NCI-H2029 (cell line): ENCODE measurements around the gene TTLL13.
A peak's percentile ranks its signal among the peaks of the same experiment; 100 is the strongest.

ENCODE experiments used
- DNase-seq: peaks from one replicate; lab custom pipeline; 2025; lab: John Stamatoyannopoulos, UW

Gene TTLL13

DNA sequence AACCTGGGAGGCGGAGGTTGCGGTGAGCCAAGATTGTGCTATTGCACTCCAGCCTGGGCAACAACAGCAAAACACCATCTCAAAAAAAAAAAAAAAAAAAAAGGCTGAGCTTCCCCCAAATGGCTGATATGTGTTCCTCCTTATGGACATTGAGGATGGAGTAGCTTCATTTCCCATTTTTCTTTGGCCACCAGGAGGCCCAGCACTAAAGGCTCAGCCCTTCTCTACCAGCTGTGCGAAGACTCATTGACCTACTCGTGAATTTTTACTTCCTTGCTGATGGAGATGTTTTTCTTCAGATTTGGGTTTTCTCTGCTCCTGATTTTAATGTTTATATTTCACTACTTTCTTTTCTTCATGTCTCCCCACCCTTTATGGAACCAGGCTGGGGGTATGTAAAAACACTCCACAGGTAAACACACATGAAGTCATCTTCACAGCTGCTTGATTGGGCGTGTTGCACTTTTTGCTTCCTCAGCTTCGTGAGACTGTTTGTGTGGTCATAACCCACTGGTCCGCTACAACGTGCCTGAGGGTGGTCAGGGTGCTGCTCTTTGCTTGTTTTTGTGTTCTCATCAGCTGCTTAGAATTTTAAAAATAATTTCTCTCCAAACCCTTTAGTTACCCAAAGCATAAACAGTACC is 34.7 kb upstream of the TTLL13 start:
- DNase-seq: no peak

DNA sequence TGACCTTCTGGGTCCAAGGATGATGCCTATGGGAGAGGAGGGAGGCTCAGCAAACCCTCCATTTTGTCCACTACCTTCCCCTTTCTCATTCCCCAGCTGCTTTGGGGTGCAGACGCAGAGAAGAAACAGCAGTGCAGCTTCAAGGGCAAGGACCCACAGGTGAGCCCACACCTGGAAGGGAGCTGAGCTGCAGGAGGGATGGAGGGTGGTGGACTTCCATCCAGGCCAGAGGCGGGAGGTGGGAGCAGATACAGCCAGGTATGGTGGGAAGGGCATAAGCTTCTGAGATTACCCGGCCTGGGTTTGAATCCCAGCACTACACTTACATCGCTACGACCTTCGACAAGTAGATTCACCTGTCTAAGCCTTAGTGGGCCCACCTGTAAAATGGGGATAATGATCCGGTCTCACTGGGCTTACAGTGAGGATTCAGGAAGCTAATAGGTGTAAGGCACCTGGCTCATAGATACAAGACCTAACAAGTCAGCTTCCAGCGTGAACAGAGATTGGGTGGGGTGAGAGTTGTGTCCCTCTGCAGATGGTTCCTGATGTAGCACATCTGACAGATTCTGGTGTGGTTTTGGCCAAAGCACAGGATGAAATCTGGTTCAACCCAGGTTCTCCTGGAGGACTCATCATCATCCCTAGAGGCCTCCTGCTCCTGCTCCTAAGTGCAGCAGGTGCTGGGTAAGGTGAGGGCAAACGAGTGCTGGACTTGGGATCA is 31.5 kb upstream of the TTLL13 start:
- no peak for DNase-seq

DNA sequence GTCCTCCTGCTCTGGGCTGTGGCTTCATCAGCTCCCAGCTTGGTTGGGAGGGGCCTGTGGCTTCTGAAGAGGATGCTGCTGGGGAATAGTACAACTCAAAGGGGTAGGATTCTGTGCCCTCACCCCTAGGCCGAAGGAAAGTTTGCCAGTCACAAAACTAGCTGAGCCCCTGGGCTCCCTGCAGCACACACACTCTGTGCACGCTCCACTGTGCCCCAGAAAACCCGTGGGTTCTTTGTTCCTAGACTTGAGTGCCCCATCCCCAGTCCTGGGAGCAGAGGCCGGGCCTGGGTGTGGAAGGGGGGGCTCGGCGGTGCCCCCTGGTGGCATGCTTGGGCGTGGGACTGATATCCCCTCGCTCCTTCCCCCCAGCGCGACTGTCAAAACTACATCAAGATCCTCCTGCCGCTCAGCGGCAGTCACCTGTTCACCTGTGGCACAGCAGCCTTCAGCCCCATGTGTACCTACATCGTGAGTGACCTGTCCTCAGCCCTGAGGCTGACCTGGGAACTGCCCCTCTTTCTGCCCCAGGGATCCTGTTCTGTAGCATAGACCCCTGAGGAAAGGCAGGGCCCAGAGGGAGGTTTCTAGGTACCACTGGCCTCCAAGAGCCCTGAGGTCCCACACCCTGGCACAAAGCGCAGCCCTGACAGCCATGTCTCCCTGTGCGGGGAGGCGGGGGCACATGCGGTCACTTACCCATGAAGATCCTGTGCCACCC is 29.8 kb upstream of the TTLL13 start:
- DNase-seq: no peak

DNA sequence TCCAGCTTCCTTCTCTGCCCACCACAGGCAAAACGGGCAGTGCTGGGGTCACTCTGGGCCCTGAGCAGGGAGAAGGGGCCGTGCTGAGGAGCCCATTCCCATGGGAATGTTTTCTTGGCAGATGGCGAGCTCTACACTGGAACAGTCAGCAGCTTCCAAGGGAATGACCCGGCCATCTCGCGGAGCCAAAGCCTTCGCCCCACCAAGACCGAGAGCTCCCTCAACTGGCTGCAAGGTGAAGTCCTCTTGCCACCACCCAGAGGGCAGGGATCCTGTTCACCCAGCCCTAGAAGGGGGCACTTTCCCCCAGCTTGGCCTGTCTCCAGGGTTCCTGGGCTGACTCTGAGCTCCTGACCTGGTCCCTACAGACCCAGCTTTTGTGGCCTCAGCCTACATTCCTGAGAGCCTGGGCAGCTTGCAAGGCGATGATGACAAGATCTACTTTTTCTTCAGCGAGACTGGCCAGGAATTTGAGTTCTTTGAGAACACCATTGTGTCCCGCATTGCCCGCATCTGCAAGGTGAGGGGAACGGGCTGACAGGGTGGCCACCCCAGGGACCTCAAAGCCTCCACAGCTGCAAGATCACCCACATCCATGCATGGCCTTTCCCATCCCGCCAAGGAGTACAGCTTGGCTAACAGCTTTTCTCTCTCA is 28.0 kb upstream of the TTLL13 start:
- DNase-seq: no peak

DNA sequence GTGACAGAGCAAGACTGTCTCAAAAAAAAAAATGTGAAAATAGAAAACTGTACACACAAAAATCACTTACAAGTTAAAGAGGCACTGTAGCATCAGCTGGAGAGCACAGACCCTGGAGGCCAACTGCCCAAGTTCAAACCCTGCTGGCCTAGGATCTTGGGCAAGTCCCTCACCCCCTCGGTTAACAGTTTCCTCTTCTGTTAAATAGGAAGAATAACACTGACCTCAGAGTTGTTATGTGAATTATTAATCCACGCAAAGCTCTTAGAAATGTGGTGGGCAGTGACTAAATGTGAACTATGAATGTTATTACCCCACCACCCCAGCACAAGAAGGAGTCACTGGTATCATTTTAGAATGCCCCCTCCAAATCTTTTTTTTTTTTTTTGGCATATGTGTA is 26.8 kb upstream of the TTLL13 start:
- DNase-seq: no peak

DNA sequence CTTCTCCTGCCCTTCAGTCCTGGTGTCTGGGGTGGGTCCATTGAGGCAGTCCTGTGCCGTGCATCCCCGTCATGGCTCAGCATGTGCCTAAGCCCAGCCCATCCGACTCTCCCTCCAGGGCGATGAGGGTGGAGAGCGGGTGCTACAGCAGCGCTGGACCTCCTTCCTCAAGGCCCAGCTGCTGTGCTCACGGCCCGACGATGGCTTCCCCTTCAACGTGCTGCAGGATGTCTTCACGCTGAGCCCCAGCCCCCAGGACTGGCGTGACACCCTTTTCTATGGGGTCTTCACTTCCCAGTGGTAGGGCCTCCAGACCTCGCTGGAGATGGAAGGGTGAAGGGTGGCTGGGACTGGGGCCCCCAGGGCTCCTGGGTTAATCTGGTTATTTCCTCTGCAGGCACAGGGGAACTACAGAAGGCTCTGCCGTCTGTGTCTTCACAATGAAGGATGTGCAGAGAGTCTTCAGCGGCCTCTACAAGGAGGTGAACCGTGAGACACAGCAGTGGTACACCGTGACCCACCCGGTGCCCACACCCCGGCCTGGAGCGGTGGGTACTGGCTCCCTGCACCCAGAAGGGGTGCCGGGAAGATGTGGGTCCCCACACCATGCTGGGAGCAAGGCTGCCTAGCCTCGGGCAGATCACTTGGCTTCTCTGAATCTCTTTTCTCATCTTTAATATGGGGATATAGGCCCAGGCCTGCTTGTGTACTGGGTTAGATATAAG is 25.8 kb upstream of the TTLL13 start:
- DNase-seq: no peak

DNA sequence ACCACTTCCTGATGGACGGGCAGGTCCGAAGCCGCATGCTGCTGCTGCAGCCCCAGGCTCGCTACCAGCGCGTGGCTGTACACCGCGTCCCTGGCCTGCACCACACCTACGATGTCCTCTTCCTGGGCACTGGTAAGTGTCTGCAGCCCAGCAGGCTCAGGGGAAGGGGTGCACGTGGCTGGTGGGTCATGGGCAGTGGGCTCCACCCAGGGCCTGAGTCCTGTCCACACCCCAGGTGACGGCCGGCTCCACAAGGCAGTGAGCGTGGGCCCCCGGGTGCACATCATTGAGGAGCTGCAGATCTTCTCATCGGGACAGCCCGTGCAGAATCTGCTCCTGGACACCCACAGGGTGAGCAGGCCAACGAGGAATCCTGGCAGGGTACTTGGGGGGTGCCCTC is 24.3 kb upstream of the TTLL13 start:
- DNase-seq: no peak

DNA sequence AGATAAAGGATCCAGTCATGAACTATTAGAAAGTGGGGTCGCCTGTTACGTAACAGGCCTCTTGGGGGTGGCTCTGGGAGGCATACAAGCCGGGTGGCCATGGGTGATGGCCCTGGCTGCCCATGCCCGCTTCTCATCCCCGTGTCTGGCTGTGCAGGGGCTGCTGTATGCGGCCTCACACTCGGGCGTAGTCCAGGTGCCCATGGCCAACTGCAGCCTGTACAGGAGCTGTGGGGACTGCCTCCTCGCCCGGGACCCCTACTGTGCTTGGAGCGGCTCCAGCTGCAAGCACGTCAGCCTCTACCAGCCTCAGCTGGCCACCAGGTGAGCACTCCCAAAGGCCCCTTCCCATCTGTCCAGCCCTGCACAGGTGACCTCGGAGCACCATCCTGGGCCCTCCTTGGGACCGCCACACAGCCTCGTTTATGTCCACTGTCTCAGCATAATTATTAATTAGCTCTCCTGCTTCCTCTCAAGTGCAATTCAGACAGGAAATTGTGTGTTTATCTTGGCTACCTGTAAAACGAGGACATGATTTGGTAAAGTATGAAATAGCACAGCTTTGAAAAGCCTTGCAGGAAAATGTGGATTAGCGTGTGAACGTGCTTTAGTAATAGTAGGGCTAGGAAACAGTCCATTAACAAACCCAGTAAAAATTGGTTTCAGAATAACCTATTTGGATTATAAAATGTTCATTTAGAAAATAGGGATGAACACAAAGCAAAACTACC is 23.7 kb upstream of the TTLL13 start:
- peak; percentile 28 for DNase-seq

DNA sequence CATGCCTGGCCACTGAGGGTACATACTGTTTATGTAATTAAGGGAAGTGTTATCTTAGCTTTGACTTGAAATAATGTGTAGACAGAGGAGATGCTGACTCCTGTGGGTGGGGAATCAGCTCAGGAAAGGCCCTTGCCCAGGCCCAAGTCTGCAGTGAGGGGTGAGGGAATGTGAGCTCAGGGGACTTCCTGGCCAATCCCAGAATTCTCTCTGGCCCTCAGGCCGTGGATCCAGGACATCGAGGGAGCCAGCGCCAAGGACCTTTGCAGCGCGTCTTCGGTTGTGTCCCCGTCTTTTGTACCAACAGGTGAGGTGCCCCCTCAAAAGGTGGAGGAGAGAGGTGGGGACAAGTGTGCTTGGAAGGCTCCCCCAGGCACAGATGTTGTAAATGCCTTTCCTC is 22.0 kb upstream of the TTLL13 start:
- DNase-seq: no peak

DNA sequence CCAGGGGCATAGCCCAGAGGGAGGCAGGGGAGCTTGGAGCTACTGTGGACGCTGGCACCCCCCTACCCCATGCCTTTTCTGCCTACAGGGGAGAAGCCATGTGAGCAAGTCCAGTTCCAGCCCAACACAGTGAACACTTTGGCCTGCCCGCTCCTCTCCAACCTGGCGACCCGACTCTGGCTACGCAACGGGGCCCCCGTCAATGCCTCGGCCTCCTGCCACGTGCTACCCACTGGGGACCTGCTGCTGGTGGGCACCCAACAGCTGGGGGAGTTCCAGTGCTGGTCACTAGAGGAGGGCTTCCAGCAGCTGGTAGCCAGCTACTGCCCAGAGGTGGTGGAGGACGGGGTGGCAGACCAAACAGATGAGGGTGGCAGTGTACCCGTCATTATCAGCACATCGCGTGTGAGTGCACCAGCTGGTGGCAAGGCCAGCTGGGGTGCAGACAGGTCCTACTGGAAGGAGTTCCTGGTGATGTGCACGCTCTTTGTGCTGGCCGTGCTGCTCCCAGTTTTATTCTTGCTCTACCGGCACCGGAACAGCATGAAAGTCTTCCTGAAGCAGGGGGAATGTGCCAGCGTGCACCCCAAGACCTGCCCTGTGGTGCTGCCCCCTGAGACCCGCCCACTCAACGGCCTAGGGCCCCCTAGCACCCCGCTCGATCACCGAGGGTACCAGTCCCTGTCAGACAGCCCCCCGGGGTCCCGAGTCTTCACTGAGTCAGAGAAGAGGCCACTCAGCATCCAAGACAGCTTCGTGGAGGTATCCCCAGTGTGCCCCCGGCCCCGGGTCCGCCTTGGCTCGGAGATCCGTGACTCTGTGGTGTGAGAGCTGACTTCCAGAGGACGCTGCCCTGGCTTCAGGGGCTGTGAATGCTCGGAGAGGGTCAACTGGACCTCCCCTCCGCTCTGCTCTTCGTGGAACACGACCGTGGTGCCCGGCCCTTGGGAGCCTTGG is 21.3 kb upstream of the TTLL13 start:
- no peak for DNase-seq

DNA sequence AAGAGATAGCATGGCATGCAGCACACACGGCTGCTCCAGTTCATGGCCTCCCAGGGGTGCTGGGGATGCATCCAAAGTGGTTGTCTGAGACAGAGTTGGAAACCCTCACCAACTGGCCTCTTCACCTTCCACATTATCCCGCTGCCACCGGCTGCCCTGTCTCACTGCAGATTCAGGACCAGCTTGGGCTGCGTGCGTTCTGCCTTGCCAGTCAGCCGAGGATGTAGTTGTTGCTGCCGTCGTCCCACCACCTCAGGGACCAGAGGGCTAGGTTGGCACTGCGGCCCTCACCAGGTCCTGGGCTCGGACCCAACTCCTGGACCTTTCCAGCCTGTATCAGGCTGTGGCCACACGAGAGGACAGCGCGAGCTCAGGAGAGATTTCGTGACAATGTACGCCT is 20.4 kb upstream of the TTLL13 start:
- DNase-seq: no peak

DNA sequence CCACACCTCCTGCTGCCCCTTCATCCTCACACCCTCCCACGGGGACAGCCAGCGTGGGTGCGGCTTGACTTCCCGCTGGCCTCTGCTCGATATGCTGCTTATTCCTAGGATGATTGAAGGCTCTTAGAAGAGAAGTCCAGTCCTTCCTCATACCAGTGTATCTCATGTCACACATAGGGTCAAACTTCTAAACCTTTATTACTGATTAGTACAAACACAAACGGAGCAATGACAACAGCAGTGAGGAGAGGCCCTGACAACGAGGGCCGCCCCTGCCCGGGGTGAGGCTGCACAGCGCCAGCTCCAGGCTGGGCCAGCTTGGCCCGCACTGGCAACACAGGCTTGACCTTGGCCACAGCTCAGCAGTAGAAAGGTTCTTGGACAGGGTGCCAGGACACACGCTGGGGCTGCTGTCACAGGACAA is 19.3 kb upstream of the TTLL13 start:
- DNase-seq: no peak

DNA sequence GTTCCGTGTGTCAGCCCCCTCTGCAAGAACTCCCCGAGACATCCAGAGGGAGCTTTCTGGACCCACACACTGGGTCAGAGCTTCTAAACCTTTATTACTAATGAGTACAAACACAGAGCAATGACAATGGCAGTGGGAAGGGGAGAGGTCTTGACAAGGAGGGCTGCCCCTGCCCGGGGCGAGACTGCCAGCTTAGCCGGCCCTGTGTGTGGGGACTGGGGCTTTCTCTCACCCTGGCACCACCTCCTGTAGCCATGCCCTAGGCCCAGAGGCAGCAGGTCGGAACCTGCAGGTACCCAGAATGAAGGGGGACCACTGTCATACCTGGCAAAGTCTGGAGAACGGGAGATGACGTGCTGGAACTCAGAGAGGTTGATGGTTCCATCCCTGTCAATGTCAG is 18.7 kb upstream of the TTLL13 start:
- DNase-seq: no peak

DNA sequence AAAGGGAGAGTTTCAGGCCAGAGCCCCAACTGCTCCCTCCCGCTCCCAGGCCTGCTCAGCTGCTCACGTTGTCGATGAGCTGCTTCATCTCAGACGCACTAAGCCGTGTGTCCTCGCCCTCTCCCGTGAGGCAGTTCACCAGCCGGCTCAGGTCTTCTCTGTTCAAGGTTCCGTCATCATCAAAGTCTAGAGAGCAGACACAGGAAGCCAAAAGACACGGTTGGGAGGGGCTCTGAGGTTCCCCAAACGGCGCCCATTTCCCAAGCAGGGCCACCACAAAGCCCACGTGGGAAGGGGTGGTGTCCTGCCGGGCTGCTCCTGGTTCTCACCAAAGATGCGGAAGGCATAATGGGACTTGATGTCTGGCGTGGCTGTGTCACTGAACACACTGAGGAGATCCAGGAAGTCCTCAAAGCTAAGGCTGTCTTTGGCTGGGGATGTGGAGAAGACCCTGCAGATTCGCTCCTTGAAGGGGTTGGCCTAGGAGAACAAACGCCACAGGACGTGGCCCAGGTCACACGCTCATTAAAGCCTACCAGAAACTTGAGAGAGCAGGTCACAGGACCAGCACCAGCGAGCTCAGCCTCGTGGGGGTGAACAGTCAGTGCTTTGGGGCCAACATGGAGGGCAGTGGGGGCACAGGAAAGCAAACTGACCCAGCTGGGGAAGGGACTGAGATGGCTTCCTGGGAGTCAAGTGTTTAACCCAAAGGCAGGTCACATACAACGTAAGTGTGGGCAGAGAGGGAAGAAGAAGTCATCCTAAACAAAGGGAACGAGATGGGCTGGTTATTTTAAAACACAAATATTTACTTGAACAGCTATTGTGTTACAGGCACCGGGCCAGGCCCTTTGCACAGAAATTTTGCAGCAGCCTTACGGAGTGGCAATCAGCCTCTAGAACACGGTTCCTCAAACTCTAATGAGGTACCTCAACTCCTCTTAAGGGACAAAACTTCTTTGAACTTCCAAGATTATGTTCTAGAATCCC is 18.0 kb upstream of the TTLL13 start:
- no peak for DNase-seq

DNA sequence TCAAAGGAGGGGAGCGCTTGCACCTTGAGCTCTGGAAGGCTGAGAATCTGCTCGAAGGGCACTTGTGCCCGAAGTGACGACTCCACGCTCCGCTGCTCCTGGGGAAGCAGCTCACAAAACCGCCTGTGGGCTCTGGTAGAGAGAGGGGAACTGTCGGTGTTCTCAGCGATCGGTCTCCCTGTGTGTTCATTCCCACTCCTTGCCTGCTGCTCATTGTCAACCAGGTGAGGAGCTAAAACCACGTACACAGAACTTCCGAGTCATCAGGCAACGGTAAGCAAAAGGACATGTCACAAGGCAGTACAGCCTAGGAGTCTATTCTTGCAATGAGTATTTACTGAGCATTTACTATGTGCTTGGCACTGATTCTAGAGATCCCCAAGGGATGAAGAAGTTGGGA is 17.2 kb upstream of the TTLL13 start:
- no peak for DNase-seq

DNA sequence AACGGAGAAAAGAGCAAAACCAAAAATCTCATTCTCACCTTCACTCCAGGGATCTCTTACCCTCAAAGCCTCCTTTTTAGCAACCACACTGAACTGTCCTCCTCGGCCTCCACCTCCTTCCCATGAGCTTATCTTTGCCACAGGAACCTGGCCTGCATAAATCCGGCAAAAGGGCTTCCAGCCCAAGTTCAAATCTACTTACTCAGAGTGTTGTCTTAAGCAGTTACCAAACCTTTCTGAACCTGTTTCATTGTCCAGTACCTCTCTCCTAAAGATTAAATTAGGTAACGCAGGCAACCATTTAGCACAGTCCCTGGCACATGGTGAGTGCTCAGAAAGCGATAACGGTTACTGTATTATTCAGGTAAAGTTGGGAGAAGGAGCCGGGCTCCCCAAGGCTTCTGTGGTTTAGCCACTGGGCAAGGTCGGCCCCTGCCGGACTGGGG is 16.4 kb upstream of the TTLL13 start:
- no peak for DNase-seq

DNA sequence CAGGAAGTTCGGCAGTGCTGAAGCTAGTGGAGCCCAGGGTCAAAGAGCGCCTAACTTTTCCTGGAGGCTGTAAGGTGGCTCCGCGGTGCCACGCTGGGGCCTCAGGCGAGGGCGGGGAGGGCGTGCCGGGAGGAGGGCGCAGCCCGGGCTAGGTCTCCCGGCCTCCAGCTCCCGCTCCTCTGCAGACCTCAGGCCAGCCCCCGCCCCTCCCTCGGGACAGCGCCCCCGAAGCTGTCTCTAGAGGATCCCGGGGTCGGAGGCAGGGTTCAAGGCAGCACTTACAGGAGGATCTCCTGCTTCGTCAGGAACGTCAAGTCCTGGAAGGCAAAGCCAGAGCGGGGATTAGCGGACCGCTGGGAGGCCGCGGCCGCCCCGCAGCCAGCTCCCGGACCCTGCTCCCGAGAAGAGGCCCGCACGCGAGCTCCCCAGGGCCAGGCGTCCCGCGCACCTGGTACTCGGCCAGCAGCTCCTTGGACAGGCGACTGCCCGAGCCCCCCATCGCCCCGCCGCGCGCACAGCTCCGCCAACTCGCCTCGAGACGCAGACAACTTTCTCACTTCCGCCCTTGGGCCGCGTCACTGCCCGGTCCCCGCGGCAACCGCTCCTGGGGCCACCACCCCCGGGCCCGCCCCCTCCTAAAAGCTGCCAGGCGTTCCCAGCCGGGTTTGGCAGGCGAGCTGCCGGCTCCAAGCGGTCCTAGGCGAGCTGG is 15.8 kb upstream of the TTLL13 start, which contains the start of gene CIB1:
Gene CIB1, minus strand, starts transcription at position 555 of the 709 bp plus-strand sequence. Its CDS starts 56 bp downstream, at position 499.
- DNase-seq: peak; percentile 66
